A549 (cell line): ENCODE results near the gene ZP1.

Experiments
- CTCF ChIP-seq: fragments of >200 bp; sonication (Bioruptor Twin); formaldehyde crosslinking; IDR thresholded peaks from 3 replicates; pipeline ENCODE4 v1.5.1; 2016
- EP300 ChIP-seq, 2 experiments: fragments of >200 bp; sonication (Bioruptor Twin); formaldehyde crosslinking; IDR thresholded peaks; 2 replicates in 1 of 2; 3 replicates in 1 of 2; pipeline ENCODE4 v1.6.1; 2016 to 2017
- ESRRA ChIP-seq: fragments of 150-350 bp; IDR thresholded peaks from 2 replicates; pipeline ENCODE4 v1.6.1; 2014; ENCODE audit warnings: mild to moderate bottlenecking, low read length, borderline replicate concordance
- HOXA7 ChIP-seq: fragments of 250-450 bp; sonication (Bioruptor Pico); IDR thresholded peaks from 2 replicates; pipeline ENCODE4 v1.5.0; 2020; ENCODE audit warnings: mild to moderate bottlenecking, moderate library complexity
- JUNB ChIP-seq: fragments of >200 bp; sonication (Bioruptor Twin); formaldehyde crosslinking; IDR thresholded peaks from 2 replicates; pipeline ENCODE4 v1.6.1; 2016
- MAFK ChIP-seq: fragments of 450-650 bp; IDR thresholded peaks from 2 replicates; pipeline ENCODE4 v1.6.1; 2014; ENCODE audit not compliant: partially characterized antibody
- MAX ChIP-seq: IDR thresholded peaks from 2 replicates; pipeline ENCODE4 v1.6.1; 2012
- NFE2L2 ChIP-seq: fragments of 150-350 bp; conservative IDR thresholded peaks from 2 replicates; pipeline ENCODE4 v1.6.1; 2014; ENCODE audit warnings: low read length
- NR3C1 ChIP-seq: fragments of >200 bp; sonication (Bioruptor Twin); formaldehyde crosslinking; IDR thresholded peaks from 3 replicates; pipeline ENCODE4 v1.6.1; 2017
- POLR2A ChIP-seq: IDR thresholded peaks from 2 replicates; pipeline ENCODE4 v1.6.1; 2012; ENCODE audit warnings: mild to moderate bottlenecking, low read length
- POLR2AphosphoS2 ChIP-seq: conservative IDR thresholded peaks from 2 replicates; pipeline ENCODE4 v1.6.1; 2012; ENCODE audit warnings: low read length, improper control_type of control experiment, inconsistent platforms
- RAD21 ChIP-seq, 2 experiments: fragments of >200 bp in 1 of 2; sonication (Bioruptor Twin) in 1 of 2; formaldehyde crosslinking in 1 of 2; IDR thresholded peaks in 1 of 2; conservative IDR thresholded peaks in 1 of 2; 2 replicates in 1 of 2; 3 replicates in 1 of 2; pipeline ENCODE4 v1.6.1; 2012 to 2018; ENCODE audit warnings: inconsistent platforms in 1 of 2
- RFX5 ChIP-seq: fragments of 450-650 bp; IDR thresholded peaks from 2 replicates; pipeline ENCODE4 v1.7.1; 2014; ENCODE audit warnings: antibody characterized with exemption, mild to moderate bottlenecking, moderate library complexity

- TF ChIP-seq HOXA7 (CRISPR knock-in tag) (no peak), CTCF (no peak), JUNB (no peak), POLR2A (no peak), NFE2L2 (no peak), ESRRA (no peak), EP300 (IDR thresholded peaks at IDR 0.05) (no peak), NR3C1 (no peak), RFX5 (no peak), RAD21 (conservative IDR thresholded peaks at IDR 0.05 in 1 of 2, IDR thresholded peaks at IDR 0.05 in 1 of 2) (no peak), MAFK (no peak), POLR2AphosphoS2 (no peak), MAX (no peak)
Measured at GRCh38 chr11:60871378-60872061, 4.2 kb downstream of the ZP1 start.
